NT2/D1 (cell line): Measurements from ENCODE around the gene PCDHGB3.
A peak's percentile ranks its signal among the peaks of the same experiment; 100 is the strongest.
"Not testable (repeated sequence)": the region's sequence is repeated elsewhere in the genome, so short reads cannot be mapped to it uniquely, and the experiment has no call there.

Source experiments
- DNase-seq: peaks from one replicate; pipeline ENCODE4 v3.0.0-alpha.2; 2011; ENCODE audit warnings: low read depth, low spot score
- H3K27me3 ChIP-seq: 2 replicates; pipeline ENCODE4 v1.6.0; 2011; ENCODE audit warnings: mild to moderate bottlenecking; ENCODE audit not compliant: insufficient read length, insufficient read depth
- H3K36me3 ChIP-seq: 2 replicates; pipeline ENCODE4 v1.6.1; 2011; ENCODE audit warnings: mild to moderate bottlenecking, low read length, mixed read lengths; ENCODE audit not compliant: insufficient read depth, insufficient read length
- H3K4me1 ChIP-seq: 2 replicates; pipeline ENCODE4 v1.5.1; 2011; ENCODE audit not compliant: insufficient read depth, insufficient read length
- H3K4me3 ChIP-seq: 2 replicates; pipeline ENCODE4 v1.5.1; 2011; ENCODE audit warnings: low read depth; ENCODE audit not compliant: insufficient read length
- H3K9ac ChIP-seq: 2 replicates; pipeline ENCODE4 v1.6.0; 2011; ENCODE audit warnings: low read depth; ENCODE audit not compliant: insufficient read length
- H3K9me3 ChIP-seq: 2 replicates; pipeline ENCODE4 v1.5.1; 2011; ENCODE audit warnings: mild to moderate bottlenecking, low read length; ENCODE audit not compliant: insufficient read depth
- SUZ12 ChIP-seq: IDR thresholded peaks from 2 replicates; pipeline ENCODE4 v1.6.1; 2011; ENCODE audit not compliant: insufficient read length, insufficient read depth; ENCODE audit errors: extremely low read depth
- YY1 ChIP-seq: IDR thresholded peaks from 2 replicates; pipeline ENCODE4 v1.6.1; 2011; ENCODE audit not compliant: insufficient read length, insufficient read depth
- ZNF274 ChIP-seq: IDR thresholded peaks from 2 replicates; pipeline ENCODE4 v1.6.1; 2011; ENCODE audit warnings: mild to moderate bottlenecking, low read depth, low read length

The PCDHGB3 gene

DNA sequence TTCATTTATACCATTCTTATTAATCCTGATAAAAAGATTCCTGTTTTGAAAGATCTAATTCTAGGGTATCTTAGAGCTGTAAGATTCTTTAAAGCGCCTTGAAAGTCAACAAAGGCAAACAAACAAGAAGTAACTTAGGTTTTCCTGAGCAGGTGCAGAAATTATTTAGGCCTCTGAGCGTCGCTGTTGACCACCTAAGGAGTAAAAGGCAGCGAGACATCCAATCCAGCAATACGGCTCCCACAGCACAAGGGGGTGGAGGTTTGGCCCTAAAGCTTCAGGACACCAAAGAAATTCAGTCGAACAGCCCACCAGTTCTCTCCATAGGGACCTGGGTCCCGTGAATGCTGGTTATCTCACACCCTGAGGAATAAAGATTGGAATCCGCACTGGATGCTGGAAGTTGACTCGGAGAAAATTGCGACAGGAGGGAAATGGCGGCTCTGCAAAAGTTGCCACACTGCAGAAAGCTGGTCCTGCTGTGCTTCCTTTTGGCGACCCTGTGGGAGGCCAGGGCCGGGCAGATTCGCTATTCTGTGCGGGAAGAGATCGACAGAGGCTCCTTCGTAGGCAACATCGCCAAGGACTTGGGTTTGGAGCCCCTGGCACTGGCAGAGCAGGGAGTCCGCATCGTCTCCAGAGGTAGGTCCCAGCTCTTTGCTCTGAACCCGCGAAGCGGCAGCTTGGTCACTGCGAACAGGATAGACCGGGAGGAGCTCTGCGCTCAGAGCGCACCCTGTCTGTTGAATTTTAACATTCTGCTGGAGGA, 31.3 kb upstream of the PCDHGB3 start, which contains the start of gene PCDHGA2:
Gene PCDHGA2 (plus strand): TSS at position 223 of the 769 bp plus-strand sequence.
- Histone ChIP-seq H3K9me3 (peaks cover 28% of the 10 kb centered on the region), H3K4me1 (no peaks in the 10 kb centered on the region), H3K9ac (no peak within 1 kb of the TSS), H3K36me3 (no peaks in the 10 kb centered on the region), H3K27me3 (no peaks in the 10 kb centered on the region), H3K4me3 (no peak within 1 kb of the TSS)
- TF ChIP-seq SUZ12 (no peak), ZNF274 (no peak), YY1 (no peak)
- DNase-seq, result peak; percentile 42

DNA sequence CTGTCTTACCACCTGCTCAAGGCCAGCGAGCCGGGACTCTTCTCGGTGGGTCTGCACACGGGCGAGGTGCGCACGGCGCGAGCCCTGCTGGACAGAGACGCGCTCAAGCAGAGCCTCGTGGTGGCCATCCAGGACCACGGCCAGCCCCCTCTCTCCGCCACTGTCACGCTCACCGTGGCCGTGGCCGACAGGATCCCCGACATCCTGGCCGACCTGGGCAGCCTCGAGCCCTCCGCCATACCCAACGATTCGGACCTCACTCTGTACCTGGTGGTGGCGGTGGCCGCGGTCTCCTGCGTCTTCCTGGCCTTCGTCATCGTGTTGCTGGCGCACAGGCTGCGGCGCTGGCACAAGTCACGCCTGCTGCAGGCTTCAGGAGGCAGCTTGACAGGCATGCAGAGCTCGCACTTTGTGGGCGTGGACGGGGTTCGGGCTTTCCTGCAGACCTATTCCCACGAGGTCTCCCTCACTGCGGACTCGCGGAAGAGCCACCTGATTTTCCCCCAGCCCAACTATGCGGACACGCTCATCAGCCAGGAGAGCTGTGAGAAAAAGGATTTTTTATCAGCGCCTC, 29.2 kb upstream of the PCDHGB3 start:
- H3K4me3 ChIP-seq, DNase-seq, H3K36me3 ChIP-seq, H3K4me1 ChIP-seq, H3K27me3 ChIP-seq, H3K9ac ChIP-seq: not testable (repeated sequence)
- peaks cover 44% of the 10 kb centered on the region for H3K9me3 ChIP-seq

DNA sequence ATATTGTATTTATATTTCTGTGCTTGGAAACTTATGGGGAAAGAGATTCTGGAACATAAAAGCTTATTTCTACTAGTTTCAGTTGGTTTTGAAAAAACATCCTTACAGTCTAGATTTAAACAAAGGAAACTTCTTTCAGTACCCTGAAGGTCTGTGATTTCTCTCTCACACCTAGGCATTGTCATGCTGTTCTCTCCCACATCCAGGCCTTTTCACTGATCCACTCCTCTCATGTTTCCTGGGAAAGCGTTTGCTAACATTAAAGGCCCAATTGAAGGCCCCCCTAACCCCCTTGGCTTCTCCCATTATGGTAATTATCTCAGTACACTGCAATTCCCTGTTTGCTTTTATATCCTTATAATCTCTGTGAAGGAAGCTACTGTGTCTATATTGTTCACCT, 27.3 kb upstream of the PCDHGB3 start:
- Histone ChIP-seq H3K4me1 (no peaks in the 10 kb centered on the region), H3K9ac (no peak overlapping the region), H3K9me3 (peaks cover 44% of the 10 kb centered on the region), H3K36me3 (no peaks in the 10 kb centered on the region), H3K27me3 (no peaks in the 10 kb centered on the region), H3K4me3 (no peak overlapping the region)
- DNase-seq, result no peak
- TF ChIP-seq SUZ12 (no peak), ZNF274 (no peak), YY1 (no peak)

DNA sequence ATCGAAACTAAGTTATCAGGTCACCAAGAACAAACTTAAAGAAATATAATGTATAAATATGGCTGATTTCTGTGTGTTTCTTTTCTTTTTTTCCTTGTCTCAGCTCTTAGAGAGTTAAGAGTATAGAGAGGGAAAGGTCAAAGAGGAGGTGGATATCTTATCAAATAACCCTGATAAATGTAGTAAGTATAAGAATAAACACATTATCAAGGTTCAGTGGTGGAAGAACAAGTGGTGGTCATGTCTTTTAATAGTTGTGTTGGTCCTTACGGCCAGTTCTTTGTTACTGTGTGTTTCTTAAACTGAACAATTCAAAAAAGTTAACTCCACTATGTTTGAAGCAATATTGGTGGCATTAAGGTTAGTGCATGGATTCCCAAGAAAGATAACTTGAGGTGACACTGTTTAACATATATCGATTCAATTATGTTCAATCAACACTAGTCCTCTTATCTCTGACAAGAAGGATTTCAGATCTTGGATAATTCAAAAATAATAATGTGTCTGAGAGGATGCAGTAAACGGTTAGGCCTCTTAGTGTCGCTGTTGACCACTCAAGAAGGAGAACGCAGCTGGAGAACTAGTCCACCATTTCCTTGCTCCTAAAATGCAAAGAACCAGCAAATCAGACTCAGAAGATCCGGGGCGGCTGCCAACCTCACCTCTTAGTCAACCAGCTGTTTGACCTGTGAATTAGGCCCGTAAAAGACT, 26.6 kb upstream of the PCDHGB3 start, which contains the start of gene PCDHGA3:
Gene PCDHGA3 (plus strand): TSS at position 588 of the 711 bp plus-strand sequence. CDS start 205 bp downstream, outside the sequence.
- Histone ChIP-seq H3K27me3 (no peaks in the 10 kb centered on the region), H3K4me3 (no peak within 1 kb of the TSS), H3K4me1 (no peaks in the 10 kb centered on the region), H3K9me3 (peaks cover 43% of the 10 kb centered on the region), H3K36me3 (no peaks in the 10 kb centered on the region), H3K9ac (no peak within 1 kb of the TSS)
- TF ChIP-seq SUZ12, result no peak
- no peak for TF ChIP-seq YY1
- TF ChIP-seq ZNF274, result no peak
- no peak for DNase-seq

DNA sequence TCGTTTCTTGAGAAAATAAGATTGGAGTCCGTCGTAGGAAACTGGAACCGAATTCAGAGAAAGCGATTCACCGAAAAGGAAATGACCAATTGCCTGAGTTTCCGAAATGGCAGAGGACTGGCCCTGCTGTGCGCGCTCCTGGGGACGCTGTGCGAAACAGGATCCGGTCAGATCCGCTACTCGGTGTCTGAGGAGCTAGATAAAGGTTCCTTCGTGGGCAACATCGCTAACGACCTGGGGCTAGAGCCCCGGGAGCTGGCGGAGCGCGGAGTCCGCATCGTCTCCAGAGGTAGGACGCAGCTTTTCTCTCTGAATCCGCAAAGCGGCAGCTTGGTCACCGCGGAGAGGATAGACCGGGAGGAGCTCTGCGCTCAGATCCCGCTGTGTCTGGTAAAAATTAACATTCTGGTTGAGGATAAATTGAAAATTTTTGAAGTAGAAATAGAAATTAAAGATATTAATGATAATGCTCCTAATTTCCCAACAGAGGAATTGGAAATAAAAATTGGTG, 26.0 kb upstream of the PCDHGB3 start:
- Histone ChIP-seq H3K4me1 (no peaks in the 10 kb centered on the region), H3K27me3 (no peaks in the 10 kb centered on the region), H3K9ac (no peak overlapping the region), H3K9me3 (peaks cover 37% of the 10 kb centered on the region), H3K36me3 (no peaks in the 10 kb centered on the region), H3K4me3 (no peak overlapping the region)
- no peak for TF ChIP-seq ZNF274
- TF ChIP-seq SUZ12, result no peak
- TF ChIP-seq YY1, result no peak
- no peak for DNase-seq

DNA sequence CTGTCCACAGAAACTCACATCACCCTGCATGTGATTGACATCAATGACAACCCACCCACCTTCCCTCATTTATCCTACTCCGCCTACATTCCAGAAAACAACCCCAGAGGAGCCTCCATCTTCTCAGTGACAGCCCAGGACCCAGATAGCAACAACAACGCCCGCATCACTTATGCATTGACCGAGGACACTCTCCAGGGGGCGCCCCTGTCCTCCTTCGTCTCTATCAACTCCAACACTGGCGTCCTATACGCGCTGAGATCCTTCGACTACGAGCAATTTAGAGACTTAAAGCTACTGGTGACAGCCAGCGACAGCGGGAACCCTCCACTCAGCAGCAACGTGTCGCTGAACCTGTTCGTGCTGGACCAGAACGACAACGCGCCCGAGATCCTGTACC, 24.7 kb upstream of the PCDHGB3 start:
- Histone ChIP-seq H3K36me3 (no peaks in the 10 kb centered on the region), H3K4me1 (no peaks in the 10 kb centered on the region), H3K4me3 (no peak overlapping the region), H3K9me3 (peaks cover 24% of the 10 kb centered on the region), H3K9ac (no peak overlapping the region), H3K27me3 (no peaks in the 10 kb centered on the region)
- DNase-seq, result no peak
- TF ChIP-seq SUZ12 (no peak), ZNF274 (no peak), YY1 (no peak)

DNA sequence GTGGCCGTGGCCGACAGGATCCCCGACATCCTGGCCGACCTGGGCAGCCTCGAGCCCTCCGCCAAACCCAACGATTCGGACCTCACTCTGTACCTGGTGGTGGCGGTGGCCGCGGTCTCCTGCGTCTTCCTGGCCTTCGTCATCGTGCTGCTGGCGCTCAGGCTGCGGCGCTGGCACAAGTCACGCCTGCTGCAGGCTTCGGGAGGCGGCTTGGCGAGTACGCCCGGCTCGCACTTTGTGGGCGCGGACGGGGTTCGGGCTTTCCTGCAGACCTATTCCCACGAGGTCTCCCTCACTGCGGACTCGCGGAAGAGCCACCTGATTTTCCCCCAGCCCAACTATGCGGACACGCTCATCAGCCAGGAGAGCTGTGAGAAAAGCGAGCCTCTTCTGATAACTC, 24.0 kb upstream of the PCDHGB3 start:
- not testable (repeated sequence) for H3K9ac ChIP-seq, H3K36me3 ChIP-seq, H3K27me3 ChIP-seq, H3K4me1 ChIP-seq, H3K4me3 ChIP-seq, DNase-seq
- peaks cover 28% of the 10 kb centered on the region for H3K9me3 ChIP-seq
